Type B pancreatic cell (in vitro differentiated cells): ENCODE results near the gene EPHA1. TPM values are rescaled to one million over a fixed set of nuclear protein-coding genes. Genes with fewer than 3 reads are reported as not detected.
A peak's percentile ranks its signal among the peaks of the same experiment; 100 is the strongest.

Experiments used
- DNase-seq: peaks from one replicate; pipeline ENCODE4 v3.0.0; 2021; ENCODE audit warnings: mixed read lengths; ENCODE audit not compliant: unreplicated experiment; ENCODE audit errors: extremely low spot score
- H3K27ac Mint-ChIP-seq: 2 replicates; pipeline ENCODE4 v1.8.0; 2021; ENCODE audit warnings: mild to moderate bottlenecking, mixed read lengths
- H3K27me3 Mint-ChIP-seq: 2 replicates; pipeline ENCODE4 v1.8.0; 2021; ENCODE audit warnings: mixed read lengths
- H3K36me3 Mint-ChIP-seq: 2 replicates; pipeline ENCODE4 v1.8.0; 2021; ENCODE audit warnings: mixed read lengths
- H3K4me1 Mint-ChIP-seq: one replicate; pipeline ENCODE4 v1.8.0; 2021; ENCODE audit warnings: mixed read lengths; ENCODE audit not compliant: unreplicated experiment
- H3K4me3 Mint-ChIP-seq: 2 replicates; pipeline ENCODE4 v1.8.0; 2021; ENCODE audit warnings: mild to moderate bottlenecking, mixed read lengths
- H3K9me3 Mint-ChIP-seq: 2 replicates; pipeline ENCODE4 v1.8.0; 2021; ENCODE audit warnings: mixed read lengths
- total RNA-seq: library from RNA; stranded (reverse); gene quantifications from 2 replicates; pipeline ENCODE4 v1.2.1, GENCODE V29; 2021; ENCODE audit warnings: low replicate concordance
- TF ChIP-seq, protein P1 (sequence below): fragments of 200-600 bp; sonication (generic); conservative IDR thresholded peaks from 2 replicates; pipeline ENCODE4 v1.5.0; 2021; ENCODE audit warnings: antibody characterized with exemption, mild to moderate bottlenecking

EPHA1 gene
- total RNA-seq, 1 donor from 2014 or later = 18.0 TPM

DNA sequence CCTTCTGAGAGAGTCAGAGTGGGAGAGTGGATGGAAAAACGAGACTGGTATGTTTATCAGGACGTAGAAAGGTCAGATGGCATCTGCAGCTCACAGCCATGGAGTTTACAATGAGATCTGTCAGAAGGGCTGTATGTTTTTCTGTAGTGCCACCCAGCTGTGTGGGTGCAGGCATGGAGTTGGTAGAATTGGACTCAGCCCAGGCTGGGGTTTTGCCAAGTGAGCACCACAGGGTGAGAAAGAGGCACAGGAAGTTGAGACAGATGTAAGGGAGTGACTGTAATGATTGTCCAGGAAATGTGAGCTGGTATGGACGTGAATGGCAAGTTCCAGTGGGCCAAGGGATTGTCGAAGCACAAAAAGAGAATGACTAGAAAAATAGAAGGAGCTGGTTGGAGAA is 36.6 kb downstream of the EPHA1 start:
- H3K4me1 Mint-ChIP-seq = peaks cover 16% of the 10 kb centered on the region

DNA sequence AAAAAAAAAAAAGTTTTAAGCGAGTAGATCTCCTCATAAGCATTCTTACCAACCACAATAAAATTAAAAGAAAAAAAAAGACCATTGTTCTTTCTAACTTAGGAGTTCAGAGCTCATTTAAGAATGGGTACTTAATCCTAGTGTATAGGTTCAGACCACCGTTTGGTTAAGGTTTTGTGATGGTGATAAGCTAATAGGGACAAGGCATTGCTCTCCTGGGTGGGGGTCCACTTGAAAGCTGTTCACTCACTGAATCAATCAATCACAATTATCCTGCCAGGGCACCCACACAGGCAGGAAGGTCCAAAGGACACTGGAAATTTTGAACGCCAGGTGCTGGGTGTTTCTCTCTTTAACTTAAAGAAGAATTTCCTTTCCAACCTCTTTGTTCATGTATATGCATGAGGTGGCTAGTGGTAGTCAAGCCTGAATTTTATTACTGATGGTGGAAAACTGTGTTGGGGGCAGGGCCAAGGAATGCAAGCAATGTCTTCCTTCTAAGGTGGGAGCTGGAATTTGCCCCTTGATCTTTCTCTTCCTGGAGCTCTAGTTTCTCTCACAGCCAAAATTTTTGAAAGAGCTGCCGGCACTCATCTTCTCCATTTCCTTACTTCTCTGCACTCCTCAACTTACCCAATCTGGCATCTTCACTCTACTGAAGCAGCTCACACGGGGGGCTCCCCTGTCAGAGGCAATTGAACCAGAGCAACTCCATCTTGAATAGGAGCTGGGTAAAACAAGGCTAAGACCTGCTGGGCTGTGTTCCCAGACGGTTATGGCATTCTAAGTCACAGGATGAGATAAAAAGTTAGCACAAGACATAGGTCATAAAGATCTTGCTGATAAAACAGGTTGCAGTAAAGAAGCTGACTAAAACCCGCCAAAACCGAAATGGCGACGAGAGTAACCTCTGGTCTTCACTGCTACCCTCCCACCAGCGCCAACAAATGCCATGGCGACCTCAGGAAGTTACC is 38.7 kb downstream of the EPHA1 start:
- peaks cover 16% of the 10 kb centered on the region for H3K4me1 Mint-ChIP-seq
- peaks cover 32% of the 10 kb centered on the region for H3K27me3 Mint-ChIP-seq
- no peak overlapping the region for H3K4me3 Mint-ChIP-seq
- no peaks in the 10 kb centered on the region for H3K9me3 Mint-ChIP-seq
- TF ChIP-seq, protein P1, sequence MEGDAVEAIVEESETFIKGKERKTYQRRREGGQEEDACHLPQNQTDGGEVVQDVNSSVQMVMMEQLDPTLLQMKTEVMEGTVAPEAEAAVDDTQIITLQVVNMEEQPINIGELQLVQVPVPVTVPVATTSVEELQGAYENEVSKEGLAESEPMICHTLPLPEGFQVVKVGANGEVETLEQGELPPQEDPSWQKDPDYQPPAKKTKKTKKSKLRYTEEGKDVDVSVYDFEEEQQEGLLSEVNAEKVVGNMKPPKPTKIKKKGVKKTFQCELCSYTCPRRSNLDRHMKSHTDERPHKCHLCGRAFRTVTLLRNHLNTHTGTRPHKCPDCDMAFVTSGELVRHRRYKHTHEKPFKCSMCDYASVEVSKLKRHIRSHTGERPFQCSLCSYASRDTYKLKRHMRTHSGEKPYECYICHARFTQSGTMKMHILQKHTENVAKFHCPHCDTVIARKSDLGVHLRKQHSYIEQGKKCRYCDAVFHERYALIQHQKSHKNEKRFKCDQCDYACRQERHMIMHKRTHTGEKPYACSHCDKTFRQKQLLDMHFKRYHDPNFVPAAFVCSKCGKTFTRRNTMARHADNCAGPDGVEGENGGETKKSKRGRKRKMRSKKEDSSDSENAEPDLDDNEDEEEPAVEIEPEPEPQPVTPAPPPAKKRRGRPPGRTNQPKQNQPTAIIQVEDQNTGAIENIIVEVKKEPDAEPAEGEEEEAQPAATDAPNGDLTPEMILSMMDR = no peak
- peak overlapping the region; percentile 13 for H3K27ac Mint-ChIP-seq
- no peaks in the 10 kb centered on the region for H3K36me3 Mint-ChIP-seq
- DNase-seq = no peak

More for the DNA sequence above, 36.6 kb downstream of the EPHA1 start:
- no peak overlapping the region for H3K4me3 Mint-ChIP-seq
- H3K36me3 Mint-ChIP-seq = no peaks in the 10 kb centered on the region
- no peak overlapping the region for H3K27ac Mint-ChIP-seq
- no peak for DNase-seq
- H3K9me3 Mint-ChIP-seq = no peaks in the 10 kb centered on the region
- peaks cover 15% of the 10 kb centered on the region for H3K27me3 Mint-ChIP-seq
- TF ChIP-seq, protein P1 = no peak

- DNase-seq = no peak
Measured at GRCh38 chr7:143368387-143368786, 40.3 kb downstream of the EPHA1 start.

GRCh38 chr7:143367972-143368371 is 40.7 kb downstream of the EPHA1 start:
- Mint-ChIP-seq H3K27me3 (peaks cover 52% of the 10 kb centered on the region), H3K4me1 (peaks cover 16% of the 10 kb centered on the region), H3K27ac (no peak overlapping the region)

More at GRCh38 chr7:143368387-143368786, 40.3 kb downstream of the EPHA1 start:
- no peak overlapping the region for H3K27ac Mint-ChIP-seq
- H3K27me3 Mint-ChIP-seq = peaks cover 48% of the 10 kb centered on the region
- no peaks in the 10 kb centered on the region for H3K36me3 Mint-ChIP-seq
- no peak overlapping the region for H3K4me3 Mint-ChIP-seq
- H3K4me1 Mint-ChIP-seq = peaks cover 16% of the 10 kb centered on the region
- no peaks in the 10 kb centered on the region for H3K9me3 Mint-ChIP-seq
- TF ChIP-seq, protein P1 = no peak

DNA sequence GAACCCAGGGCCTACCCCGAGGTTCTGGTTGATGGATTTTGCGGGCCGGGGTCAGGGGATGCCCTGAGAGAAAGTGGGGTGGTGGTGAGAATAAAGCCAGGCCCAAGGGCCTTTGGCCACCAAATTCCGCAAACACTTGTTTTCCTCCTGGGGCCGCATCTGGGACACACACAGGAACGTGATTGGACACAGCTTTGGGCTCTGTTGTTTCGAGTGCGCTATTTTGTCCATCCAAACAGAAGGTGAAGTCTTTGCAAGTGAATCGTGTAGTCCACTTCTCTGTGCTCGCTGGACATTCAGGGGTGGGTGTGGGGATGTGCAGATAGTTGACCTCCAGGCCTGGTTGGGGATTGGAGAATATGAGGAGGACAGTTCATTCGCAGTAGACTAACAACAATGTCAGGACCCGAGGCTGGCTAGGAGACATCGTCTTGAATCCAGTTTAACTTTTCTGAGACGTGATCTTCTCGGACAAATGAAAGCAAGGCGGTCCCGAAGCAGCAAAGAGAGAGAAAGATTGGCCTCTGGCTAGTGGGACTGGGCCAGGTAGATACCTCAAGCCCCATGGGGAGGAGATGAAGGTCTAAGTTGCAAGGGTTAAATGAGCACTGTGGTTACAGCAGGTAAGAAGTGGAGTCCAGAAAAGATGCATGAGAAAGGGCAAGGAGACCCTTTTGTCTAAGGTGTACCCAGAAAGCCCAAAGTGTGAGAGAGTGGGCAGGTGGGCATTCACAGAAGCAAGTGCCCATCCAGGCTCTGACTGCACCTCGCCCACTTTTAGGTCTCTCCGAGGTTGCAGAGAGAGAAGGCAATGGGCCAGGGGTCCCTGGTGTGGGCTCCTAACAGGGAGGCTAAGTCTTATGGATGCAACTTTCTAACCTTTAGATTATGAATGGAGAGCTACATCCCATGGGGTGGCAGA is 45.4 kb downstream of the EPHA1 start:
- Mint-ChIP-seq H3K4me3 (peak overlapping the region; percentile 75), H3K4me1 (peaks cover 4% of the 10 kb centered on the region), H3K9me3 (no peaks in the 10 kb centered on the region), H3K27me3 (peaks cover 77% of the 10 kb centered on the region), H3K27ac (no peak overlapping the region), H3K36me3 (peaks cover 5% of the 10 kb centered on the region)
- TF ChIP-seq, protein P1 = no peak
- no peak for DNase-seq

More at GRCh38 chr7:143367972-143368371, 40.7 kb downstream of the EPHA1 start:
- no peak overlapping the region for H3K4me3 Mint-ChIP-seq
- H3K9me3 Mint-ChIP-seq = no peaks in the 10 kb centered on the region
- DNase-seq = no peak
- no peaks in the 10 kb centered on the region for H3K36me3 Mint-ChIP-seq
- TF ChIP-seq, protein P1 = no peak
